Skeletal muscle cell (primary cell): ENCODE measurements around the gene ATG9B.

Experiments
- DNase-seq: peaks from one replicate; pipeline ENCODE4 v3.0.0-alpha.2; 2010; ENCODE audit warnings: low read depth
- H3K4me3 ChIP-seq: 2 replicates; pipeline ENCODE4 v1.5.1; 2011; ENCODE audit warnings: low read depth, mild to moderate bottlenecking, control low read depth, low read length, moderate library complexity

Gene ATG9B

DNA sequence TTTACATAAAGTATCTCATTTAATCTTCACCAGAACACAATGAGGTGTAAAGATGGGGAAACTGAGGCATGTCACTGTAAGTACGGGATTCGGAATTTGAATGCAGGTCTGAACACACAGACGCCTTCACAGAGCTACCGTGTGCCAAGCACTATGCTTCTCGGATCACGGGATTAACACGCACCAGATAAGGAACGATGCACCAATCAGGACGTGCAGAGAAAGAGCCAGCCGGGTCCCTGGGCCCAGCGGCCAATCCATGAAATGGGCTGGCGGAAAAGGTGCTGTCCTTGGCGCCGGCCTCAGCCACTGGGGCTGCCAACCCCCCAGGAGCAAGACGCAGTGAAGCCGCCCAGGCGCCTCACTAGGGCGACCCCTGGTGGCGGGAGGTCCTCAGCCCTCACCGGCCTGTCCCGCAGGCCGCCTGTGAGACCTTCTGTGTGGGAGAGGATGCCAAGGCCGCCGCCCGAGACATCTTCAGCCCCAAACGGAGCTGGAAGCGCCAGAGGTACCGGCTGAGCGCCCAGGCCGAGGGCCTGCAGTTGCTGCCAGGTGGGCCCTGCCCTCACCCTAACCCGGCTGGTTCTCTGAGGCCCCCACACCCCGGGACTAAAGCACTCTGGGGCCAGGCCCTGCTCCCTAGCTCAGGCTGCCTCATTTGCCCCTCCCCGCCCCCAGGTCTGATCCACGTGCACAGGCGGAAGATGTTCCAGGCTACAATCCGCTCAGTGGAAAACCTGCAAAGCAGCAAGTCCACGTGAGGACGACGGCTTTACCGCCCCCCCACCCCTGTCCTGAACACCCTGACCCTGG lies 15.6 kb downstream of the ATG9B start:
- H3K4me3 ChIP-seq, result peak overlapping the region; percentile 21

DNA sequence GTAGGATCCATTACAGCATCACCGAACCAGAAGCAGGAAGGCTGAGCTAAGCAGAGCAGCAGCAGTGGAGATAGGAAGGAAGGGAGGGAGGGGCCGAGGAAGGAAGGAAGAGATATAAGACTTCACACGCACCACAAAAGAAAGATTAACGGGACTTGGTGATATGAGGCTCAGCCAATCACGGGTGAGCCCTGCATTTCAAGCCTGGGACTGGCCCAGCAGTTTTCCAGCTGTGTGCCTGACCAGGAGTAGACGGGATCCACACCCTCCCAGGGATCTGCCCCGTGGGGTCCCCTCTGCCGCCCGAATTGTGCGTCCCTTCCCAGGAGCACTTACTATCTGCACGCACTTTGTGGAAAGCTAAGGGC lies 16.2 kb downstream of the ATG9B start:
- no peak overlapping the region for H3K4me3 ChIP-seq
- DNase-seq, result no peak

More for the DNA sequence above, 15.6 kb downstream of the ATG9B start:
- no peak for DNase-seq

DNA sequence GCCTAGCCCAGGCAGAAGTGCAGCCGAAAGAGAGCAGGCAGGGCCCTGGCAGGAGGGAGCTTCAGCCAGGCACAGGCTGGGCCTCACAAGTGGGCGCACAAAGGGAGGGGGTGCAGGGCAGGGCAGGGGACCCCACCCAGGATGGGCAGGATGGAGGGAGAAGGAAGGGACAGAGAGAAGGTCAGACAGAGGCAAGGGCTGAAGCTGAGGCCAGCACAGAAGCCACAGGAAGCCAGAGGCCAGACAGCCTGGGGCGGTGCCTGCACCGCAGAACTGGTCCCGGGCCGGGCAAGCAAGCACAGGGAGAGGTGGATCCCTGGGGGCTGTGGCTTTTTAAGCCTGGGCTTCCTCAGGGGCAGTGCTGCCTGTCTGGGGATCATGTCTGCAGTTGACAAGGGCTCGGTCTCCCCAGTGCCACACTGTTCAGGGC lies 16.8 kb downstream of the ATG9B start:
- no peak for DNase-seq
- no peak overlapping the region for H3K4me3 ChIP-seq

DNA sequence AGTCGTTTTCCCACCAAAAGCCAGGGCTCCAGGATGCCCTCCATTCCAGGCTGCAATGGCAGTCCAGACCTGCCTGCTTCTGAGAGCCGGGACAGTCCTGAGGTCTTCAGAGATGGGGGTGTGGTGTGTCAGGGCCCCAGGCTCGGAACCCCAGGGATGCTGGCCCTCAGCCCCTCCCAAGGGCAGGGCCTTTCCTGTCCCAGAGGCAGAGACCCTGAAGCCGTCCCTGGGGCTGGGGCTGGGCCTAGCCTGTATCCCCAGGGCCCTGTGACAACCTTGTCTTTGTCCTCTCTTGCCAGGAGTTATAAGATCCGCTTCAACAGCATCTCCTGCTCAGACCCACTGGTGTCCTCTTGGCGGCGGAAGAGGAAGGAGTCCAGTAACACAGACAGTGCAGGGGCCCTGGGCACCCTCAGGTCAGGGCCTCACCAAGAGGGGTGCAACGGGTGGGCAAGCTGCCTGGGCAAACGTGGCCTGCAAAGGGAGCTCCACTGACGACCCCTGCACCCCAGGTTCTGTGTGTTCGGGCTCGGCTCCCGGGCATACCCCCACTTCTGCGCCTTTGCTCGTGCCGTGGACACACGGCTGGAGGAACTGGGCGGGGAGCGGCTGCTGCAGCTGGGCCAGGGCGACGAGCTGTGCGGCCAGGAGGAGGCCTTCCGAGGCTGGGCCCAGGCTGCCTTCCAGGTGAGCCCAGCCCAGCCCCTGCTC lies 17.5 kb downstream of the ATG9B start:
- no peak overlapping the region for H3K4me3 ChIP-seq

DNA sequence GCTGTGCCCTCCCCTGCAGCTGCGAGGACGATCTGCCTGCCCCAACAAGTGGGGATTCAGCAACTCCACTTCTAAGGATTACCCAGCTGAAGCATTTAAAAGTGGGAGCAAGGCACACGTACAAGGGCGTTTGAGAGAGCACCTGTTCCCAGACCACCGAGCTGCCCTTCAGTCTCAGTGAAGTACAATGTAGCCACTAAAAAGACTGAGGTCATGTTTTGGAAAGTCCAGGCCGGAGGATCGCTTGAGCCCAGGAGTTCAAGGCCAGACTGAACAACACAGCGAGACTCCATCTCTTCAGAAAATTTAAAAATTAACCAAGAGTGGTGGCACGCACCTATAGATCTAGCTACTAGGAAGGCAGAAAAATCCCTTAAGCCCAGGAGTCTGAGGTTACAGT lies 18.7 kb downstream of the ATG9B start:
- no peak for DNase-seq
- H3K4me3 ChIP-seq, result no peak overlapping the region

More for the DNA sequence above, 17.5 kb downstream of the ATG9B start:
- no peak for DNase-seq

DNA sequence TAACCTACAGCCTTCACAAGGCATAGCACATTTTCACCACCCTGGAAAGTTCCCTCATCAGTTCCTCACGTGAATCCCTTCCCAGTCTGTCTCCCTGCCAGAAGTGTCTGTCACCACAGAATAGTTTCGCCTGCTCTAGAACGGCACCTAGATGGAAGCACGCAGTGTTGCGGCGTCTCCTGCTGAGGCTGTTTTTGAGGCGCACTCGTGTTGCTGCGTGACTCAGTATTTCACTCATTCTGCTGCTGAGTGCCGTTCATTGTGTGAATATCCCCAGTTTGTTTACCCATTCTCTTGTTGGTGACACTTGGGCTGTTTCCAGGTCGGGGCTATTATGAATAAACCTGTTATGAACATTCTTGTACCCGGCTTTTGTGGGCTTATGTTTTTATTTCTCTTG lies 20.7 kb downstream of the ATG9B start:
- no peak overlapping the region for H3K4me3 ChIP-seq
- no peak for DNase-seq

DNA sequence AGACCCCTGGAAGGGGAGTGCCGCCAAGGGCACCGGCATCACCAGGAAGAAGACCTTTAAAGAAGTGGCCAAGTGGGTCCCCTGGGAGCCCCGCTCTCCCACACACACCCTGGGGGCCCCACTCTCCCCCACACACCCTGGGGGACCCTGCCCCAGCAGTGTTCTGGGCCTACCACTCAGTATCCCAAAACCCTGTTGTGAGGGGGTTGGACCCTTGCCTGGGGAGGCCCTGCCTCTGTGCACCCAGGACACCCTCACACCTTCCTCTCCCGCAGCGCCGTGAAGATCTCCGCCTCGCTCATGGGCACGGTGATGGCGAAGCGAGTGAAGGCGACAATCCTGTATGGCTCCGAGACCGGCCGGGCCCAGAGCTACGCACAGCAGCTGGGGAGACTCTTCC lies 22.7 kb downstream of the ATG9B start:
- DNase-seq, result no peak
- no peak overlapping the region for H3K4me3 ChIP-seq

DNA sequence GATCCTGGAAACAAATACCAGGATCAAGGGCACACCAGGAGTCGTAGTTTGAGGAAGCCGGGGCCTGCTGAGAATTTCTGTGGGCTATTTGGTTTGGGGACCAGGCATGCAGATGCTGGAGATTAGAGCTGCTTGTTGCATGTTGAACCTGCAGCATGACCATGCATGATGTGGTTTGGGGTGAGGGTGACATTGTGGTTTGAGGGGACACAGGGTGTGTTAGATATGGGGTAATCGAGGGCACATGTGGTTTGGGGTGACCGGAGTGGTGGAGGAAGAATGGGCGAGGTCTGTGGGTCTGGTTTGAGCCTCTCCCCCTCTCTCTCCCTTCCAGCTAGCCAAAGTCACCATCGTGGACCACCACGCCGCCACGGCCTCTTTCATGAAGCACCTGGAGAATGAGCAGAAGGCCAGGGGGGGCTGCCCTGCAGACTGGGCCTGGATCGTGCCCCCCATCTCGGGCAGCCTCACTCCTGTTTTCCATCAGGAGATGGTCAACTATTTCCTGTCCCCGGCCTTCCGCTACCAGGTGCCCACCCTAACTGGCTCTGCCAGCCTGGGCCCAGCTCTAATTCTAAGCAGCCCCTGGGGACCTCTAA lies 23.3 kb downstream of the ATG9B start:
- H3K4me3 ChIP-seq, result no peak overlapping the region
- DNase-seq, result no peak

DNA sequence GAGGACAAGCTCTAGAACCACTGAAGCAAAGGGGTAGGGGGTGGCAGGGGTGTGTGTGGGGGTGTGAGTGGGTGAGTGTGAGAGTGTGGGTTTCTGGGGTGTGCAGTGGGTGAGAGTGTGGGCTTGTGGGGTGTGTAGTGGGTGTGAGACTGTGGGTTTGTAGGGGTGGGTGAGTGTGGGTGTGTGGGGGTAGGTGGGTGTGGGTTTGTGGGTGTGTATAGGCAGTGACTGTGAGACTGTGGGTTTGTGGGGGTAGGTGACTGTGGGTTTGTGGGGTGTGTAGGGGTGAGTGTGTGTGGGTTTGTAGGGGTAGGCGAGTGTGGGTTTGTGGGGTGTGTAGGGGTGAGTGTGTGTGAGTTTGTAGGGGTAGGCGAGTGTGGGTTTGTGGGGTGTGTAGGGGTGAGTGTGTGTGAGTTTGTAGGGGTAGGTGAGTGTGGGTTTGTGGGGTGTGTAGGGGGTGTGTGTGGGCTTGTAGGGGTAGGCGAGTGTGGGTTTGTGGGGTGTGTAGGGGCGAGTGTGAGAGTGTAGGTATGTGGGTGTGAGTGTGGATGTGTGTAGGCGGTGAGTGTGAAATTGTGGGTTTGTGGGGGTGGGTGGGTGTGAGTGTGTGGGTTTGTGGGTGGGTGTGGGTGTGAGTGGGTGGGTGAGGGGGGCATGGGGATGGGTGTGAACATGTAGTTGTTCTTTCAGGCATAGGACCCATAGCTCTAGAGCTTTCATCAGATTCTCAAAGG lies 24.6 kb downstream of the ATG9B start:
- no peak for DNase-seq
- no peak overlapping the region for H3K4me3 ChIP-seq

DNA sequence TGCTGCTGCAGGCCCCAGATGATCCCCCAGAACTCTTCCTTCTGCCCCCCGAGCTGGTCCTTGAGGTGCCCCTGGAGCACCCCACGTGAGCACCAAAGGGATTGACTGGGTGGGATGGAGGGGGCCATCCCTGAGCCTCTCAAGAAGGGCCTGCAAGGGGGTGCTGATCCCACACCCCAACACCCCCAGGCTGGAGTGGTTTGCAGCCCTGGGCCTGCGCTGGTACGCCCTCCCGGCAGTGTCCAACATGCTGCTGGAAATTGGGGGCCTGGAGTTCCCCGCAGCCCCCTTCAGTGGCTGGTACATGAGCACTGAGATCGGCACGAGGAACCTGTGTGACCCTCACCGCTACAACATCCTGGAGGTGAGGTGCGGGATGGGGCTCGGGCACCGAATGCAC lies 25.3 kb downstream of the ATG9B start:
- no peak for DNase-seq
- no peak overlapping the region for H3K4me3 ChIP-seq

DNA sequence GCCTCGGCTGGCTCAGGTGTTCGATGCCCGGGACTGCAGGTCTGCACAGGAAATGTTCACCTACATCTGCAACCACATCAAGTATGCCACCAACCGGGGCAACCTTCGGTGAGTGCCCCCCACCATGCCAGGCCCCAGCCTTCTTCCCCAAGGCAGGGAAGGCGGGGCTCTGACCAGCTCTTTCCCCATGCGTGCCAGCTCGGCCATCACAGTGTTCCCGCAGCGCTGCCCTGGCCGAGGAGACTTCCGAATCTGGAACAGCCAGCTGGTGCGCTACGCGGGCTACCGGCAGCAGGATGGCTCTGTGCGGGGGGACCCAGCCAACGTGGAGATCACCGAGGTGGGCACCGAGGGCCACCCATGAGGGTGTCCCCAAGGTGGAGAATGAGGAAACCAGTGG lies 26.0 kb downstream of the ATG9B start:
- no peak for DNase-seq
- no peak overlapping the region for H3K4me3 ChIP-seq

DNA sequence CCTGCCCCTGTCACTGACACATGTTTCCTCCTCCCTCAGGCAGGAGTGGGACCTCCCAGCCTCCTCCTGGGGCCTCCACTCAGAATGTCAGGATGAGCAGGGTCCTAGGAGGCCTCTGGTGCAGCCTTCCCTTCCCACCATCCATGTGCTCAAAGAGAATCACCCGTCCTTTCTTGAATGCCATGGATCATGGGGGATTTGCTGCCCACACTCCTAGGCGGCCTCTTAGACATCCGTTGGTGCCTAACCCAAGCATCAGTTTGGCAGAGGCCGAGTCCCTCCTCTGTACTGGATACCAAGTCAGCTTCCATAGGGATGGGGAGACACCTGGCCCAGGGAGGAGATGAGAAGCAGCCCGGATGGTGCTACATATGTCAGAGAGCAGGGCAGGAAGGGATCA lies 26.5 kb downstream of the ATG9B start:
- no peak for DNase-seq

DNA sequence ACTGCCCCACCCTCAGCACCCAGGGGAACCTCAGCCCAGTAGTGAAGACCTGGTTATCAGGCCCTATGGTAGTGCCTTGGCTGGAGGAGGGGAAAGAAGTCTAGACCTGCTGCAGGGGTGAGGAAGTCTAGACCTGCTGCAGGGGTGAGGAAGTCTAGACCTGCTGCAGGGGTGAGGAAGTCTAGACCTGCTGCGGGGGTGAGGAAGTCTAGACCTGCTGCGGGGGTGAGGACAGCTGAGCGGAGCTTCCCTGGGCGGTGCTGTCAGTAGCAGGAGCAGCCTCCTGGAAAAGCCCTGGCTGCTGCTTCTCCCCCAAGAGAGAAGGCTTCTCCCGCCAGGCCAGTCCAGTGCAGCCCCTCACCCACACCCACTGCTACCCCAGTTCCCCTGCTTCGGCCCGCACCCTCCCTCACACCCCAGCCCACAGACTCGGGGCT lies 27.2 kb downstream of the ATG9B start:
- H3K4me3 ChIP-seq, result no peak overlapping the region
- DNase-seq, result no peak

More for the DNA sequence above, 26.5 kb downstream of the ATG9B start:
- no peak overlapping the region for H3K4me3 ChIP-seq

DNA sequence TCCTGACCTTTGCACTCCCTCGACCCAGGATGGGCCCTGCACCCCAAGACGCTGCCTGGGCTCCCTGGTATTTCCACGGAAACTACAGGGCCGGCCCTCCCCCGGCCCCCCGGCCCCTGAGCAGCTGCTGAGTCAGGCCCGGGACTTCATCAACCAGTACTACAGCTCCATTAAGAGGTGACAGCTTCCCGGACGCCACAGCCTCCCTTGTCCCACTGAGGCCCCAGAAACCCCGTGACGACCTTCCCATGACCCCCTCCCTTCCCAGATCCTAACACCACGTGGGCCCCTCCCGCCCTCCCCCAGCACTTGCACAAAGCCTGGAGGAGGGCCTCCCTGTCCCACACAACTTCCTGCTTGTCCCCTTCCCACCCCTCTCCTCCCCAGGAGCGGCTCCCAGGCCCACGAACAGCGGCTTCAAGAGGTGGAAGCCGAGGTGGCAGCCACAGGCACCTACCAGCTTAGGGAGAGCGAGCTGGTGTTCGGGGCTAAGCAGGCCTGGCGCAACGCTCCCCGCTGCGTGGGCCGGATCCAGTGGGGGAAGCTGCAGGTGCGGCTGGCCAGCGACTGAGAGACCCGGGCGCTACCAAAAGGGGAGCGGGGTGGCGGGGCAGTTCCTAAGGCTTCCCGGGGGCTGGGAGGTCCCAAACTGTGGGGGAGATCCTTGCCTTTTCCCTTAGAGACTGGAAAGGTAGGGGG lies 27.8 kb downstream of the ATG9B start:
- no peak overlapping the region for H3K4me3 ChIP-seq
- no peak for DNase-seq

DNA sequence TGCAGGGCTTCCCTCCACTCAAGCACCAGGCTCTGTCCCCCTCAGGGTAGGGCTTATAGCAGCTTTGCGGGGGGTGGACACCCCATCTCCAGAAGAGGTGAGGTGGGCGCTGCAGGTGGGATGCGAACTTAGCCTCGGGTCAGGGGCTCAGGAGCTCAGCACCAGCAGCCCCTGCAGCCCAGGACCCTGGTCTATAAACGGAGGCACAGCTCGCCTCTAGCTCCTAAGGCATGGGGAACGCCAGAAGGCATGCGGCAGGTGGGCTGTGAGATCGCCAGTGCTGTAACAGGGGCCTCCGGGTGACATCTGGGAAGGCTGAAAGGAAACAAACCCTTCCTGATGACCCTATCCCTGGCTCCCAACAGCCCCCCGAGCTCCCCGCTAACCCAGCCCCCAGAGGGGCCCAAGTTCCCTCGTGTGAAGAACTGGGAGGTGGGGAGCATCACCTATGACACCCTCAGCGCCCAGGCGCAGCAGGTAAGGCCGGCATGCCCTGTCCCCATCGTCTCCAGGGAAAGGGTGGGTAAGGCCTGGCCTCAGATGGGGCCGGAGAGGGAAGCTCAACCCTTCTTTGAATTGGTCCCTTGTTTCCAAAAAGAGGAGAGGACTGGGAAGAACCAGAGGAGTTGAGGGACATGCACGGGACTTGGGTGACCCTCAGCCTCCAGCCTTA lies 29.3 kb downstream of the ATG9B start:
- DNase-seq, result no peak
- H3K4me3 ChIP-seq, result no peak overlapping the region

DNA sequence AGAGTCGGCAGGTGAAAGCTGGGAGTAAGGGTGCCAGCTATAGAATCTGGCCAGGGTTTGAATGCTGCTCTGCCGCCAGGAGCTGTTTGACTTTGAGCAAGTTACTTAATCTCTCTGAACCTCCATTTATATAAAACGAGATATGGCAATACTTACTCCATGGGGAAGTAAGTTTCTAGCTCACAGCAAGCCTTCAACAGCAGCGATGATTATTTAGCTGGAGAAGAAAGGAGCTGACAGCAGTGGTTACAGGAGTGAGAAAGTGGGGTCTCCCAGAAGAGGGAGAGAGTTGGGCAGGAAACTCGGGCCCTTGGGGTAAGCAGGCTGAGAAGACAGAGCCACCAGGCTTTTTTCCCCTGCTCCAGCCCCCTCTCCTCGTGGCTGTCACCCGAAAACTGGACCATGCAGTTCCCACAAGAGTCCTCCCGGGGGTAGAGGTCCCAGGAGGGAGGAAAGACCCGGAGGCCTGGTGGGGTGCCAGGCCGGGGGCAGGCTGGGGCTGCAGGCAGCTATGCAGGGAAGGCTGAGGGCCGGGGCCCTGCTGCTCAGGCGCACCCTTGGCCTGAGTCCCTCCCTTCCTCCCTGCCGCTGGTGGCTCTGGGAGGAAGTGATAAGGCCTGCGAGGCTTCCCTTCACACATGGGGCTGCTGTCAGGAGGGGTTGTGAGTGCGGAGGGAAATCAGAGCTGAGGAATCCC lies 30.0 kb downstream of the ATG9B start:
- no peak for DNase-seq
- no peak overlapping the region for H3K4me3 ChIP-seq

DNA sequence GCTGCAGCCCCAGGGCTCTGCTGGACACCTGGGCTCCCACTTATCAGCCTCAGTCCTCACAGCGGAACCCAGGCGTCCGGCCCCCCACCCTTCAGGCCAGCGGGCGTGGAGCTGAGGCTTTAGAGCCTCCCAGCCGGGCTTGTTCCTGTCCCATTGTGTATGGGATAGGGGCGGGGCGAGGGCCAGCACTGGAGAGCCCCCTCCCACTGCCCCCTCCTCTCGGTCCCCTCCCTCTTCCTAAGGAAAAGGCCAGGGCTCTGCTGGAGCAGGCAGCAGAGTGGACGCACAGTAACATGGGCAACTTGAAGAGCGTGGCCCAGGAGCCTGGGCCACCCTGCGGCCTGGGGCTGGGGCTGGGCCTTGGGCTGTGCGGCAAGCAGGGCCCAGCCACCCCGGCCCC lies 30.8 kb downstream of the ATG9B start:
- no peak for DNase-seq
- no peak overlapping the region for H3K4me3 ChIP-seq

DNA sequence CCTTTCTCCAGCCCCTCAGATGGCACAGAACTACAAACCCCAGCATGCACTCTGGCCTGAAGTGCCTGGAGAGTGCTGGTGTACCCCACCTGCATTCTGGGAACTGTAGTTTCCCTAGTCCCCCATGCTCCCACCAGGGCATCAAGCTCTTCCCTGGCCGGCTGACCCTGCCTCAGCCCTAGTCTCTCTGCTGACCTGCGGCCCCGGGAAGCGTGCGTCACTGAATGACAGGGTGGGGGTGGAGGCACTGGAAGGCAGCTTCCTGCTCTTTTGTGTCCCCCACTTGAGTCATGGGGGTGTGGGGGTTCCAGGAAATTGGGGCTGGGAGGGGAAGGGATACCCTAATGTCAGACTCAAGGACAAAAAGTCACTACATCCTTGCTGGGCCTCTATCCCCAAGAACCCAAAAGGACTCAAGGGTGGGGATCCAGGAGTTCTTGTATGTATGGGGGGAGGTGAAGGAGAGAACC lies 31.4 kb downstream of the ATG9B start:
- no peak overlapping the region for H3K4me3 ChIP-seq
- no peak for DNase-seq
